H9 (cell line): ENCODE results near the gene ATG7. TPM values are rescaled to one million over a fixed set of nuclear protein-coding genes. Genes with fewer than 3 reads are reported as not detected.
A peak's percentile ranks its signal among the peaks of the same experiment; 100 is the strongest.

Experiments
- DNase-seq: peaks from one replicate; pipeline ENCODE4 v3.0.0-alpha.2; 2017
- H2AFZ ChIP-seq: one replicate; pipeline ENCODE4 v1.6.1; 2013; ENCODE audit warnings: mild to moderate bottlenecking, low read length, control low read depth, moderate library complexity
- H2AK5ac ChIP-seq: 2 replicates; pipeline ENCODE4 v1.6.1; 2013; ENCODE audit warnings: low read length, control low read depth, mixed read lengths; ENCODE audit not compliant: insufficient read length
- H2BK120ac ChIP-seq: one replicate; pipeline ENCODE4 v1.6.1; 2013; ENCODE audit warnings: low read depth, mild to moderate bottlenecking, low read length, control low read depth, inconsistent platforms; ENCODE audit not compliant: poor library complexity, severe bottlenecking
- H2BK12ac ChIP-seq: 2 replicates; pipeline ENCODE4 v1.6.1; 2013; ENCODE audit warnings: low read length, control low read depth, mixed read lengths, low read depth; ENCODE audit not compliant: insufficient read length
- H2BK15ac ChIP-seq: 2 replicates; pipeline ENCODE4 v1.6.1; 2013; ENCODE audit warnings: low read depth, low read length, control low read depth
- H2BK20ac ChIP-seq: one replicate; pipeline ENCODE4 v1.6.1; 2013; ENCODE audit warnings: low read depth, mild to moderate bottlenecking, low read length, control low read depth, inconsistent platforms; ENCODE audit not compliant: poor library complexity, severe bottlenecking
- H2BK5ac ChIP-seq: 2 replicates; pipeline ENCODE4 v1.6.1; 2013; ENCODE audit warnings: low read length, control low read depth, mixed read lengths; ENCODE audit not compliant: insufficient read length
- H3K14ac ChIP-seq: 2 replicates; pipeline ENCODE4 v1.6.1; 2013; ENCODE audit warnings: low read length, control low read depth; ENCODE audit not compliant: insufficient read depth
- H3K18ac ChIP-seq: 2 replicates; pipeline ENCODE4 v1.6.1; 2013; ENCODE audit warnings: low read depth, mild to moderate bottlenecking, mixed read lengths, low read length, control low read depth; ENCODE audit not compliant: insufficient read length
- H3K23ac ChIP-seq: 2 replicates; pipeline ENCODE4 v1.6.1; 2013; ENCODE audit warnings: low read length, control low read depth, mixed read lengths, low read depth; ENCODE audit not compliant: insufficient read length
- H3K23me2 ChIP-seq: 2 replicates; pipeline ENCODE4 v1.6.1; 2013; ENCODE audit warnings: low read depth, mild to moderate bottlenecking, mixed read lengths, low read length, control low read depth; ENCODE audit not compliant: insufficient read length, poor library complexity, severe bottlenecking
- H3K27ac ChIP-seq: 2 replicates; pipeline ENCODE4 v1.5.1; 2013; ENCODE audit warnings: low read length, control low read depth, mixed read lengths, low read depth; ENCODE audit not compliant: insufficient read length
- H3K27me3 ChIP-seq: 2 replicates; pipeline ENCODE4 v1.6.1; 2013; ENCODE audit warnings: low read length, control low read depth, inconsistent platforms; ENCODE audit not compliant: insufficient read depth
- H3K4ac ChIP-seq: 2 replicates; pipeline ENCODE4 v1.6.1; 2013; ENCODE audit warnings: low read depth, mild to moderate bottlenecking, control low read depth, inconsistent platforms, low read length, moderate library complexity
- H3K4me1 ChIP-seq: 2 replicates; pipeline ENCODE4 v1.6.1; 2013; ENCODE audit warnings: low read length, control low read depth, inconsistent platforms; ENCODE audit not compliant: insufficient read depth
- H3K4me2 ChIP-seq: 2 replicates; pipeline ENCODE4 v1.6.1; 2013; ENCODE audit warnings: low read length, control low read depth, mixed read lengths; ENCODE audit not compliant: insufficient read length, insufficient read depth
- H3K56ac ChIP-seq: 2 replicates; pipeline ENCODE4 v1.6.1; 2013; ENCODE audit warnings: low read depth, mild to moderate bottlenecking, mixed read lengths, low read length, control low read depth; ENCODE audit not compliant: insufficient read length
- H3K79me1 ChIP-seq: 2 replicates; pipeline ENCODE4 v1.6.1; 2013; ENCODE audit warnings: low read depth, mild to moderate bottlenecking, moderate library complexity, low read length, control low read depth, inconsistent platforms; ENCODE audit not compliant: insufficient read depth, poor library complexity, severe bottlenecking
- H3K79me2 ChIP-seq: 2 replicates; pipeline ENCODE4 v1.6.1; 2013; ENCODE audit warnings: low read length, control low read depth, inconsistent platforms; ENCODE audit not compliant: insufficient read depth
- H3K9ac ChIP-seq: 2 replicates; pipeline ENCODE4 v1.6.1; 2013; ENCODE audit warnings: low read length, control low read depth, mixed read lengths; ENCODE audit not compliant: insufficient read length; ENCODE audit errors: extremely low read depth
- H3K9me3 ChIP-seq: one replicate; pipeline ENCODE4 v1.6.1; 2013; ENCODE audit warnings: low read depth, low read length, inconsistent platforms; ENCODE audit not compliant: control insufficient read depth
- H3T11ph ChIP-seq: one replicate; pipeline ENCODE4 v1.6.1; 2013; ENCODE audit warnings: mild to moderate bottlenecking, low read length, control low read depth, inconsistent platforms
- H4K20me1 ChIP-seq: one replicate; pipeline ENCODE4 v1.6.1; 2013; ENCODE audit not compliant: control insufficient read depth, insufficient read length, insufficient read depth
- H4K5ac ChIP-seq: 2 replicates; pipeline ENCODE4 v1.6.1; 2013; ENCODE audit warnings: low read depth, mild to moderate bottlenecking, mixed read lengths, low read length, control low read depth; ENCODE audit not compliant: insufficient read length
- H4K8ac ChIP-seq: replicated peaks from 2 replicates; pipeline ENCODE4 v1.6.1; 2013; ENCODE audit warnings: low read length, control low read depth, mixed read lengths, low read depth; ENCODE audit not compliant: insufficient read length
- H4K91ac ChIP-seq: 2 replicates; pipeline ENCODE4 v1.6.1; 2013; ENCODE audit warnings: low read depth, mild to moderate bottlenecking, moderate library complexity, mixed read lengths, low read length, control low read depth; ENCODE audit not compliant: insufficient read length
- H3K27ac Mint-ChIP-seq, 3 experiments: 2 replicates in 2 of 3; 3 replicates in 1 of 3; pipeline ENCODE4 v1.8.0; 2020 to 2021; ENCODE audit warnings: mixed read lengths in 3 of 3, mild to moderate bottlenecking in 1 of 3, moderate library complexity in 1 of 3
- H3K27me3 Mint-ChIP-seq: 2 replicates; pipeline ENCODE4 v1.8.0; 2021; ENCODE audit warnings: low read depth, mild to moderate bottlenecking, moderate library complexity, mixed read lengths
- H3K36me3 Mint-ChIP-seq, 3 experiments: 2 replicates in 2 of 3; 3 replicates in 1 of 3; pipeline ENCODE4 v1.8.0; 2020 to 2021; ENCODE audit warnings: low read depth in 3 of 3, mixed read lengths in 3 of 3; ENCODE audit not compliant: insufficient read depth in 1 of 3
- H3K4me1 Mint-ChIP-seq, 2 experiments: 2 replicates each; pipeline ENCODE4 v1.8.0; 2020; ENCODE audit warnings: mixed read lengths in 2 of 2
- H3K4me3 Mint-ChIP-seq, 2 experiments: 2 replicates in 1 of 2; 3 replicates in 1 of 2; pipeline ENCODE4 v1.8.0; 2020 to 2021; ENCODE audit warnings: mild to moderate bottlenecking in 2 of 2, mixed read lengths in 2 of 2, moderate library complexity in 1 of 2
- H3K9me3 Mint-ChIP-seq, 2 experiments: 2 replicates in 1 of 2; 3 replicates in 1 of 2; pipeline ENCODE4 v1.8.0; 2020; ENCODE audit warnings: mild to moderate bottlenecking in 2 of 2, mixed read lengths in 2 of 2, moderate library complexity in 1 of 2
- WGBS: extraction: QIAGEN DNeasy Blood & Tissue Kit; methylation state at CpG from one replicate; pipeline ENCODE4 v1.1.7; 2013; ENCODE audit warnings: missing lambda C conversion rate, low lambda C conversion rate, mixed read lengths; ENCODE audit not compliant: insufficient read length; ENCODE audit errors: extremely low coverage; 5-methylcytosine and 5-hydroxymethylcytosine counted together
- total RNA-seq: library from RNA; stranded (reverse); gene quantifications from 2 replicates; pipeline ENCODE4 v1.2.1, GENCODE V29; 2021
- TF ChIP-seq, protein P1 (sequence below): fragments of 200-600 bp; sonication (generic); conservative IDR thresholded peaks from 3 replicates; pipeline ENCODE4 v1.8.0; 2021; ENCODE audit warnings: antibody characterized with exemption, mild to moderate bottlenecking

Gene ATG7
- total RNA-seq, 1 experiment from 2014 or later, result 17.9 TPM

GRCh38 chr3:11588755-11589154 lies 316.6 kb downstream of the ATG7 start:
- Mint-ChIP-seq H3K36me3 (peaks cover 0 to 5% (median 5%) of the 10 kb centered on the region in 3 experiments; a peak in 4 of 7 replicates), H3K27me3 (no peaks in the 10 kb centered on the region), H3K4me1 (peaks cover 68 to 74% of the 10 kb centered on the region in 2 experiments), H3K9me3 (no peaks in the 10 kb centered on the region; a peak in 1 of 5 replicates), H3K4me3 (no peak overlapping the region), H3K27ac (peak overlapping the region; percentile 6 to 76 (median 45); a peak in 3 of 7 replicates)
- H3K18ac ChIP-seq, result no peak overlapping the region
- H3K23me2 ChIP-seq, result no peaks in the 10 kb centered on the region
- no peak overlapping the region for H3K23ac ChIP-seq
- no peak for DNase-seq
- H3K27ac ChIP-seq, result no peak overlapping the region
- no peaks in the 10 kb centered on the region for H3K27me3 ChIP-seq
- H3K9ac ChIP-seq, result no peak overlapping the region
- no peak overlapping the region for H2BK20ac ChIP-seq
- no CpG with 5 or more reads among the region's 3 CpGs for WGBS
- no peak overlapping the region for H2BK5ac ChIP-seq
- no peak overlapping the region for H3K56ac ChIP-seq
- H4K8ac ChIP-seq, result no peak overlapping the region
- no peaks in the 10 kb centered on the region for H4K20me1 ChIP-seq
- H2BK15ac ChIP-seq, result no peak overlapping the region
- H3T11ph ChIP-seq, result no peak overlapping the region
- no peak overlapping the region for H2BK120ac ChIP-seq
- no peak overlapping the region for H3K4me2 ChIP-seq
- H3K4ac ChIP-seq, result no peak overlapping the region
- peaks cover 22% of the 10 kb centered on the region for H3K4me1 ChIP-seq
- no peak overlapping the region for H2AK5ac ChIP-seq
- H3K79me1 ChIP-seq, result peaks cover 12% of the 10 kb centered on the region
- no peak overlapping the region for H2BK12ac ChIP-seq
- H3K9me3 ChIP-seq, result no peaks in the 10 kb centered on the region
- H2AFZ ChIP-seq, result no peak overlapping the region
- no peak overlapping the region for H4K91ac ChIP-seq
- no peak overlapping the region for H4K5ac ChIP-seq
- TF ChIP-seq, protein P1, sequence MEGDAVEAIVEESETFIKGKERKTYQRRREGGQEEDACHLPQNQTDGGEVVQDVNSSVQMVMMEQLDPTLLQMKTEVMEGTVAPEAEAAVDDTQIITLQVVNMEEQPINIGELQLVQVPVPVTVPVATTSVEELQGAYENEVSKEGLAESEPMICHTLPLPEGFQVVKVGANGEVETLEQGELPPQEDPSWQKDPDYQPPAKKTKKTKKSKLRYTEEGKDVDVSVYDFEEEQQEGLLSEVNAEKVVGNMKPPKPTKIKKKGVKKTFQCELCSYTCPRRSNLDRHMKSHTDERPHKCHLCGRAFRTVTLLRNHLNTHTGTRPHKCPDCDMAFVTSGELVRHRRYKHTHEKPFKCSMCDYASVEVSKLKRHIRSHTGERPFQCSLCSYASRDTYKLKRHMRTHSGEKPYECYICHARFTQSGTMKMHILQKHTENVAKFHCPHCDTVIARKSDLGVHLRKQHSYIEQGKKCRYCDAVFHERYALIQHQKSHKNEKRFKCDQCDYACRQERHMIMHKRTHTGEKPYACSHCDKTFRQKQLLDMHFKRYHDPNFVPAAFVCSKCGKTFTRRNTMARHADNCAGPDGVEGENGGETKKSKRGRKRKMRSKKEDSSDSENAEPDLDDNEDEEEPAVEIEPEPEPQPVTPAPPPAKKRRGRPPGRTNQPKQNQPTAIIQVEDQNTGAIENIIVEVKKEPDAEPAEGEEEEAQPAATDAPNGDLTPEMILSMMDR, result no peak
- H3K14ac ChIP-seq, result no peak overlapping the region
- H3K79me2 ChIP-seq, result peaks cover 20% of the 10 kb centered on the region; the same call in 1 of the 2 replicates
